Suprapubic skin (tissue), 4 donors: ENCODE measurements around the gene RHOT2.

Experiments used
- CTCF ChIP-seq, 2 donors: fragments of 200-600 bp in 1 of 2; fragments of 450-650 bp in 1 of 2; sonication (generic) in 1 of 2; IDR thresholded peaks; one replicate each; pipeline ENCODE4 v1.5.1; 2016 to 2019; ENCODE audit warnings: antibody characterized with exemption in 2 of 2, mild to moderate bottlenecking in 1 of 2, moderate library complexity in 1 of 2
- EP300 ChIP-seq: sonication (generic); formaldehyde crosslinking; IDR thresholded peaks from one replicate; pipeline ENCODE4 v1.6.1; 2017; ENCODE audit warnings: antibody characterized with exemption
- POLR2A ChIP-seq, 2 donors: fragments of 450-650 bp; IDR thresholded peaks; one replicate each; pipeline ENCODE4 v1.6.1; 2017; ENCODE audit warnings: antibody characterized with exemption in 2 of 2, mild to moderate bottlenecking in 2 of 2, moderate library complexity in 2 of 2
- POLR2AphosphoS5 ChIP-seq, 3 donors: sonication (generic); formaldehyde crosslinking; IDR thresholded peaks; one replicate each; pipeline ENCODE4 v1.6.1; 2017; ENCODE audit warnings: antibody characterized with exemption in 3 of 3

GRCh38 chr16:674968-675883 is 7.3 kb downstream of the RHOT2 start, which contains the start of gene RHBDL1:
- TF ChIP-seq CTCF (IDR thresholded peaks at IDR 0.05) = no peak
- TF ChIP-seq POLR2AphosphoS5 (IDR thresholded peaks at IDR 0.05) = no peak
- TF ChIP-seq POLR2A (IDR thresholded peaks at IDR 0.05) = no peak
- no peak for TF ChIP-seq EP300
